NCI-H526 treated with DMSO at 0.1 percent for 48 hours (cell line): ENCODE measurements around the gene NUCB1.
"Not testable (repeated sequence)": the region's sequence is repeated elsewhere in the genome, so short reads cannot be mapped to it uniquely, and the experiment has no call there.

Source experiments
- DNase-seq: peaks from one replicate; lab custom pipeline; 2025; lab: John Stamatoyannopoulos, UW

Gene NUCB1

DNA sequence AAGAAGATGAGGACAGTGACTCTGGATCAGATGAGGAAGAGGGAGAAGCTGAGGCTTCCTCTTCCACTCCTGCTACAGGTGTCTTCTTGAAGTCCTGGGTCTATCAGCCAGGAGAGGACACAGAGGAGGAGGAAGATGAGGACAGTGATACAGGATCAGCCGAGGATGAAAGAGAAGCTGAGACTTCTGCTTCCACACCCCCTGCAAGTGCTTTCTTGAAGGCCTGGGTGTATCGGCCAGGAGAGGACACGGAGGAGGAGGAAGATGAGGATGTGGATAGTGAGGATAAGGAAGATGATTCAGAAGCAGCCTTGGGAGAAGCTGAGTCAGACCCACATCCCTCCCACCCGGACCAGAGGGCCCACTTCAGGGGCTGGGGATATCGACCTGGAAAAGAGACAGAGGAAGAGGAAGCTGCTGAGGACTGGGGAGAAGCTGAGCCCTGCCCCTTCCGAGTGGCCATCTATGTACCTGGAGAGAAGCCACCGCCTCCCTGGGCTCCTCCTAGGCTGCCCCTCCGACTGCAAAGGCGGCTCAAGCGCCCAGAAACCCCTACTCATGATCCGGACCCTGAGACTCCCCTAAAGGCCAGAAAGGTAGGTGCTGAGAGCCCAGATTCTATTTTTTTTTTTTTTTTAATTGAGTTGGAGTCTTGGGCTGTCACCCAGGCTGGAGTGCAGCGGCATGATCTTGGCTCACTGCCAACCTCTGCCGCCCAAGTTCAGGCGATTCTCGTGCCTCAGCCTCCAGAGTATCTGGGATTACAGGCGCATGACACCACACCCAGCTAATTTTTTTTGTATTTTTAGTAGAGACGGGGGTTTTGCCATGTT is 25.6 kb upstream of the NUCB1 start:
- no peak for DNase-seq

DNA sequence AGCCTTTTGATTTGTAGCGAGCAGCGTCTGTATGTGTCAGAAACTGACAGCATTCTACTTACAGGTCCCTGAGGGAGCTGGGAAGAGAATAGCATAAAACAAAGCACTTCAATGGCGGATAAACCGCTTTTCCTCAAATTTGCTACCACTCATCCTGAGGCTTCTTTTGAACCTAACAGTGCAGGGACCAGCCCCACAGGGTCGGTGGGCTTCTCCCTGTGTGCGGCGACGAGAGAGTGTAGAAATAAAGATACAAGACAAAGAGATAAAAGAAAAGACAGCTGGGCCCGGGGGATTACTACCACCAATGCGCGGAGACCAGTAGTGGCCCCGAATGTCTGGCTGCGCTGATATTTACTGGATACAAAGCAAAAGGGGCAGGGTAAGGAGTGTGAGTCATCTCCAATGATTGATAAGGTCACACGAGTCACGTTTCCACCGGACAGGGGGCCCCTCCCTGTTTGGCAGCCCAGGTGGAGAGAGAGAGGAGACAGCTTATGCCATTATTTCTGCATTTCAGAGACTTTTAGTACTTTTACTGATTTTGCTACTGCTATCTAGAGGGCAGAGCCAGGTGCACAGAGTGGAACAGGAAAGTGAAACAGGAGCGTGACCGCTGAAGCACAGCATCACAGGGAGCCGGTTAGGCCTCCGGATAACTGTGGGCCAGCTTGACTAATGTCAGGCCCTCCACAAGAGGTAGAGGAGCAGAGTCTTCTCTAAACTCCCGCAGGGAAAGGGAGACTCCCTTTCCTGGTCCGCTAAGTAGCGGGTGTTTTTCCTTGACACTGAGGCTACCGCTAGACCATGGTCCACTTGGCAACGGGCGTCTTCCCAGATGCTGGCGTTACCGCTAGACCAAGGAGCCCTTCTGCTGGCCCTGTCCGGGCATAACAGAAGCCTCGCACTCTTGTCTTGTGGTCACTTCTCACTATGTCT is 23.8 kb upstream of the NUCB1 start:
- DNase-seq = not testable (repeated sequence)

DNA sequence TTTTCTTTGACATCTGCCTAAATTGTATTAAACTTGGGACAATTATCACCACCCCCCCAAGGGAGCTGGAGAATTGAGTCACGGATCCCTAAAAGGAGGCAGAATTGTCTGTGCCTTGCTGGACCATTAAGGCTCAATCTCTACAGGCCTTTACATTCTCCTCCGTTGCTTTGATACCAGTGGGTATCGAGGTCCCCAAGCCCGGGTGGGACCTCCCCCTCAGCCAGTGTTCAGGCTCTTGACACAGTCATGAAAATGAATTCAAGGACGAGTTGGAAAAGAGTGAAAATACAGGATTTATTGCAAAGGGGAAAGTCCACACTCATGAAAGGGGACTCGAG is 22.3 kb upstream of the NUCB1 start:
- no peak for DNase-seq

DNA sequence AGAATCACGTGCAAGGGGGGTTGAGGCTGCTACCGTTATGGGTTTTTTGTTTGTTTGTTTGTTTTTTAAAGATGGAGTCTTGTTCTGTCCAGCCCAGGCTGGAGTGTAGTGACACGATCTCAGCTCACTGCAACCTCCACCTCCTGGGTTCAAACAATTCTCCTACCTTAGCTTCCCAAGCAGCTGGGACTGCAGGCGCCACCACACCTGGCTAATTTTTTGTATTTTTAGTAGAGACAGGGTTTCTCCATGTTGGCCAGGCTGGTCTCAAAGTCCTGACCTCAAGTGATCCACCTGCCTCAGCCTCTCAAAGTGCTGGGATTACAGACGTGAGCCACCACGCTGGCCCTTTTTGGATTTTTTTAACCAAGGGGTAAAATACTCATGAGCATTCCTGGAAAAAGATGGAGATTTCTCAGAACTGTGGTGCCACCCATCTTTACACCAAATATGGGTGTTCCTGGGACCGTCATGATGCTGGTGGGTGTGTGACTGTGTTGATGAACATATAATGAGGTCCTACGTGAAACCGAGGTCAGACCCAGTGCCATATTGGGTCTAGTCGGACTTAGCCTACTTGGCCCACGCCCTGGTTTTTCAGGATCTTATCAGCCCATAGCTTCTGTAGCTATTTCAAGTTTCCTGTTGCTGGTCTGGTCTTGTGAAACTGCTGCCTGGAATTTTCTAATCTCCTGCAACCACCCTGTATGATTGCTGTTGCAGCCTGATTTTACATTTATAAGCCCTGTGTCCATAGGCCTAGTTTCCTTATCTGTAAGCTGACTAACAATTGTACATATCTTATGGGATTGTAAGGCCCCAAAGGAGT is 21.7 kb upstream of the NUCB1 start:
- DNase-seq = no peak

DNA sequence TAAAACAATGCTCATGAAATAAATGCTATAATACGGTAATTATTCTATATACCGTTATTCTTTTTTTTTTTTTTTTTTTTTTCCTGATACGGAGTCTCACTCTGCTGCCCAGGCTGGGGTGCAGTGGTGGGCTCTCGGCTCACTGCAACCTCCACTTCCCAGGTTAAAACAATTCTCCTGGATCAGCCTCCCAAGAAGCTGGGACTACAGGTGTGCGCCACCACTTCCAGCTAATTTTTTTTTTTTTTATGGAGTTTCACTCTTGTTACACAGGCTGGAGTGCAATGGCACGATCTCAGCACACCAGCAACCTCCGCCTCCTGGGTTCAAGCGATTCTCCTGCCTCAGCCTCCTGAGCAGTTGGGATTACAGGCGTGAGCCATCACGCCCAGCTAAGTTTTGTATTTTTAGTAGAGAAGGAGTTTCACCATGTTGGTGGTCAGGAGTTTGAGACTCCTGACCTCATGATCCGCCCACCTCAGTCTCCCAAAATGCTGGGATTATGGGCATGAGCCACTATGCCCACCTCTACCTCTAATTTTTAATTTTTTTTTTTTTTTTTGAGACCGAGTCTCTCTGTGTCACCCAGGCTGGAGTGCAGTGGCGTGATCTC is 21.0 kb upstream of the NUCB1 start:
- DNase-seq = no peak

DNA sequence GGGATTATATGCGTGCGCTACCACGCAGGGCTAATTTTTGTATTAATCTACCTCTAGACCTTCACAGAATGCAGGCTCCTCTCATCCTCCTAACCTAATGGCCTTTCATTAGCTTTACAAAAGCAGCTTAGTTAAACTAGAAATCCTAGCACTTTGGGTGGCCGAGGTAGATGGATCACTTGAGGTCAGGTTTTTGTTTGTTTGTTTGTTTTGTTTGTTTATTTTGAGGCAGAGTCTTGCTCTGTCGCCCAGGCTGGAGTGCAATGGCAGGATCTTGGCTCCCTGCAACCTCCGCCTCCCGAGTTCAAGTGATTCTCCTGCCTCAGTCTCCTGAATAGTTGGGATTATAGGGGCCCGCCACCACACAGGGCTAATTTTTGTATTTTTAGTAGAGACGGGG is 20.4 kb upstream of the NUCB1 start:
- not testable (repeated sequence) for DNase-seq

DNA sequence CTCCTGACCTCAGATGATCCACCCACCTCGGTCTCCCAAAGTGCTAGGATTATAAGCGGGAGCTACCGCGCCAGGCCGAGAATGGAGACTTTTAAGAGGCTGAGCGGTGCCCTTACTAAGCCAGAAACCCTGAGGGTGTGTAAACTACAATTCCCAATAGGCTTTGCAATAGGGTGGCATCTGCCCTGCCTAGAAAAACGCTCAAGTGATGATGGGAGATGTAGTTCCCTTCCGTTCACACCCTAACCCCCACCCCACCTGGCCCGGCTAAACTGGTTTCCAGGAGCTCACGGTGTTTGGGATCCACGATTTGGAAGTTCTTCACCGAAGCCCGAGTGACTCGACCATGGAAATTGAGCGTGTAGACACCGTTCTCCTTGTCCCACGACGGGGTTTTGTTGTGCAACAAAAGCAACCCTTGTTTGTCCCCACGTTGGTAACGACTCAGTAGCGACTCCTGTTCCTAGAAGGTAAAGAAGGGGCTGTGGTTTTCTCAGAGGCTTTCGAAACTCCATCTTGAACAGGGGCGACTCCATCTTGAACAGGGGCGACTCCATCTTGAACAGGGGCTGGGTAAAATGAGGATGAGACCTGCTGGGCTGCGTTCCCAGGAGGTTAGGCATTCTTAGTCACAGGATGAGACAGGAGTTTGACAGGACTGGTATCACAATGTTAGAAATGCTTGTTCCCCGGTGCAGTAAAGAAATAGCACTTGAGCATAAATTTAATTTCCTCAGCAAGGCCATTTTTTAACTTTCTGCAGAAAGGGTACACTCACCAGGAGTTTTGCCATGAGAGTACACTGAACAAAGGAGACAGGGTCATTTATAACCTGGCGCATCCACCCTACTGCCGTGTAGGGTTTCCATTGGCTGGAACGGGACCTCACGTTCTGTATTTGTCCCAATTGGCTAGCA is 18.1 kb upstream of the NUCB1 start:
- DNase-seq = no peak

DNA sequence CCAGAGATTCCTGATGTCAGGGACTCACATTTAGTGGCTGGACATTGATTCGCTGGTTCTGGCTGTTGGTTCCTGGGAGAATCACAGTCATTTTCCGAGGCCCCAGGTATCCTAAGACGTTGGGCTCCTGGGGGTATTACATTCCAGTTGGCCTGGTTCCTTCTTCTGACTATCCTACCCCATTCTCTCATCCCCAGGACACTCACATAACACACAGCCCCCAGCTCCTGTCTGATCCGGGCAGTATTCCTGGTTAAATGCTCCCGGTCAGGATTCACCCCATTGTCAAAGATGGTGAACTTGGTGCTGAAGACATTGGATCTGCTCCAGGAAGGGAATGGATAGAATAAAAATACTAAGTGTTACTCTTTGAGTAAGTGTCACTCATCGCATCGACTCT is 16.4 kb upstream of the NUCB1 start:
- no peak for DNase-seq

DNA sequence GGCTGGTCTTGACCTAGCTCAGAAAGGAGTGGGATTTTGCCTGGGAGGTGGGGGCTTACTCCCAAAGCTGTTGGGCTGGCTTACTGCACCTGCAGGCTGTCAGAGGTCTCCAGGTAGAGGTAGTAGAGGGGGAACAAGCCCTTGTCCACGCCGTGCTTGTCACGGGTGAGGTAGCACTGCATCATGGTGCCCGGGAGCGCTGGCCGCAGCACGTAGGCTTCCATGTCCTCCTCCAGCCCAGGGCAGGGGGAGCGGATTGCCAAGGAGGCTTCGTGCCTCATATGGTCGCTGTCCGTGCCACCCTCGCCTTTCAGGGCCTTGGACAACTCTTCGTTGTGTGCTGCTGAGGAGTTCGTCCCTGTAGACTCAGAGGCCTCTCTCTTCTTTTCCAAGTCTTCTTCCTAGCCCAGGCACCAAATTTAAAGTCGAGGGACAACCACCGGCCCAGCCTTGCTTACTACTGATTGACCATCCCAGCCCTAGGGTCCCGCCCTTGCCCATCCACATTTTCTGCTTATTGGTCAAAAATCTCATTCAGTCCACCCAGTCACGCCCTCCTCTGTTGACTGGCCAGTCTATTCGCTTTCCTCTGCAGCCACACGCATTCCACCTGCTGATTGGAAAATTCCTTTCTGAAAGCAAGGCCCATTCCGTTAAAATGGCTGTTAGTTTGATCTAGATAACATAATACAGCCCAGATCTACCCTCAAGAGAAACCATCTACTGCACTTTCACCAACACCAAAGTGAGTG is 12.1 kb upstream of the NUCB1 start:
- DNase-seq = no peak

DNA sequence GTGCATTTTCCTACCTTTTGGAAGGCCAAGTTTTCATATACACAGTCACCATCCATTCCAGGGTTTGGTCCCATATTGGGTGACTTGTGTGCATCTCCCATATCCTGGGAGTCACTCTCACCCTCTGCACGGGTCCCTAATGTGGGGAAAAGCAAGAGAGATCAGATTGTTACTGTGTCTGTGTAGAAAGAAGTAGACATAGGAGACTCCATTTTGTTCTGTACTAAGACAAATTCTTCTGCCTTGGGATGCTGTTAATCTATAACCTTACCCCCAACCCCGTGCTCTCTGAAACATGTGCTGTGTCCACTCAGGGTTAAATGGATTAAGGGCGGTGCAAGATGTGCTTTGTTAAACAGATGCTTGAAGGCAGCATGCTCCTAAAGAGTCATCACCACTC is 10.6 kb upstream of the NUCB1 start:
- DNase-seq = not testable (repeated sequence)

DNA sequence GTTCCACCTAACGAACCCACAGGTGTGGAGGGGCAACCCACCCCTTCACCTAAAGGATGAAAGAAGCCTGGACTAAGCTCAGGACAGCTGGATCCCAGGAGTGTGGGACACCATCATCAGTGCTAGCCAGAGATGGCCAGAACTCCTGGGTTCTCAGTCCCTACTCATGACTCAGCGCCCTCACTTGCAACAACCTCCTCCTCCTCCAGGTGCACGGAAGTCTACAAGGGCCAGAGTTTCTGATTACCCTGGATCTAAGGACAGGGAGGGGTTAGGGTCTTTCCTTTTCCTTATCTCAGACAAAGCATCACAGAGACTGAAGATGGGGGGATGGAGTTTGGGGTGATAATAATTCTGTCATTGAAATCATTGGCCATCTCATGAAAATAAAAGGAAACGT is 9.6 kb upstream of the NUCB1 start:
- no peak for DNase-seq

DNA sequence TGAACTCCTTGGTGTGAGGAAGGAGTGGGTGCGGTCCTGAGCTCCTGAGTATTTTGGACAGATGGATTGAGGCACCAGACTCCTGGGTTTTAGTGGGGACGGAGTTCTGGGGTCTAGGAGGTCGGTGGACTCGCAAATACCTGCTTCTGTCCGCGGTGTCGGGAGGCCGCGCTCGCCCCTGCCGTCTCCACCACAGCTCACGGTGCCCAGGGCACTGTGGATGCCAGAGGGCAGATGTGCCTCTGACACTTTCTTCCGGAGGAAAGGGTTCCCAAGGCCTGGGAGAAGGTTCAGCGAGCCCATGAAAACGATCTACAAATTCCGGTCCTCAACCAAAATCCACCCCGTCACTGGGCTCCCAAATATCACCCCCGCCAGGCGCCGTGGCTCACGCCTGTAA is 4.9 kb upstream of the NUCB1 start:
- no peak for DNase-seq

DNA sequence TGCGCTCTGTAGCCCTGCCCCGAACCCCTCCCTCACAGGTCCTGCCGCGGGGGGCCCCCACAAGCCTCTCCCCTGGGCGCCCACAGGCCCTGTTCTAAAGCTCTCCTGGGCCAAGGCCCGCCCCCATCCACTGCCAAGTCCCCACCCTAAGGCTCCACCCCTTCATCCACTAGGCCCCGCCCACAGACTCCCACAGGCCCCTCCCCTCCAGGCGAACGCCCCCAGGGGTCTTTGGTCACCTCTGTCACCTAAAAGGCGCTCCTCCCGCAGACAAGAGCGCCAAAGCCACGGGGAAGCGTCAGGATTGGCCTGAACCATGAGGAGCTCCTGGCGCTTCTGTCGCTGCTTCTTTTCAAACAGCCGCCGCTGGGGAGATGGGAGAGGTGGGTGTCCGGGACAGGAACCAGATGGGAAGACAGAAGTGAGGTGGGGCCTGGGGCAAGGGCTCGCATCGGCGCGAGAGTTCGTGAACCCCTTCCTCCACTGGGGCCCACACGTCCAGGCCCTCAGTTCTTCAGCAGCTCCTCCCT is 3.9 kb upstream of the NUCB1 start:
- no peak for DNase-seq

DNA sequence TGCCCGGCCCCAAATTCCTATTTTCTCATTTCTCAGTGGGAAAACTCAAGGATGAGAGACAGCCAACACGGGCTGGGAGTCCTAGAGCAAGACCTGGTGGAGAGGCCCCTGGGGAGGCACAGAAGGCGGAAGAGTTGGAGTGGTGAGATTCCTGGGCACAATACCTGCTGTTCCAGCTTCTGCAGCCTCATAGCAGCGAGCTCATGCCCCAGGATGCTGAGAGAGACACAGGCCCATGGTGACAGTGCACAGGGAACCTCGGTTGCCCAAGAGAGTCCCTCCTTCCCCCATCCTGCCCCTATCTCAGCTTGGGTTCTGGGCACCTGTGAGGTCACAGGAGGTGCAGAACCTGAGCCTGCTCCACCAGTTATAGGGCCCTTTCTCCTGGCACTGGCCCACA is 2.9 kb upstream of the NUCB1 start:
- DNase-seq = no peak

DNA sequence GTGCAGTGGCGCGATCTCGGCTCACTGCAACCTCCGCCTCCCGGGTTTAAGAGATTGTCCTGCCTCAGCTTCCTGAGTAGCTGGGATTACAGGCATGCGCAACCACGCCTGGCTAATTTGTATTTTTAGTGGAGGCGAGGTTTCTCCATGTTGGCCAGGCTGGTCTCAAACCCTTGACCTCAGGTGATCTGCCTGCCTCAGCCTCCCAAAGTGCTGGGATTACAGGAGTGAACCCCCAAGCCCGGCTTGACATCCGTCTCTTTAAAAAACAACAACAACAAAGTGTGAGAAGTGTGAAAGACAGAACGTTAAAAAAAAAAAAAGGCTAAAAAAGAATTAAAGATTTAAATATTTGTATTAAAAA is 744 bp upstream of the NUCB1 start:
- DNase-seq = not testable (repeated sequence)

DNA sequence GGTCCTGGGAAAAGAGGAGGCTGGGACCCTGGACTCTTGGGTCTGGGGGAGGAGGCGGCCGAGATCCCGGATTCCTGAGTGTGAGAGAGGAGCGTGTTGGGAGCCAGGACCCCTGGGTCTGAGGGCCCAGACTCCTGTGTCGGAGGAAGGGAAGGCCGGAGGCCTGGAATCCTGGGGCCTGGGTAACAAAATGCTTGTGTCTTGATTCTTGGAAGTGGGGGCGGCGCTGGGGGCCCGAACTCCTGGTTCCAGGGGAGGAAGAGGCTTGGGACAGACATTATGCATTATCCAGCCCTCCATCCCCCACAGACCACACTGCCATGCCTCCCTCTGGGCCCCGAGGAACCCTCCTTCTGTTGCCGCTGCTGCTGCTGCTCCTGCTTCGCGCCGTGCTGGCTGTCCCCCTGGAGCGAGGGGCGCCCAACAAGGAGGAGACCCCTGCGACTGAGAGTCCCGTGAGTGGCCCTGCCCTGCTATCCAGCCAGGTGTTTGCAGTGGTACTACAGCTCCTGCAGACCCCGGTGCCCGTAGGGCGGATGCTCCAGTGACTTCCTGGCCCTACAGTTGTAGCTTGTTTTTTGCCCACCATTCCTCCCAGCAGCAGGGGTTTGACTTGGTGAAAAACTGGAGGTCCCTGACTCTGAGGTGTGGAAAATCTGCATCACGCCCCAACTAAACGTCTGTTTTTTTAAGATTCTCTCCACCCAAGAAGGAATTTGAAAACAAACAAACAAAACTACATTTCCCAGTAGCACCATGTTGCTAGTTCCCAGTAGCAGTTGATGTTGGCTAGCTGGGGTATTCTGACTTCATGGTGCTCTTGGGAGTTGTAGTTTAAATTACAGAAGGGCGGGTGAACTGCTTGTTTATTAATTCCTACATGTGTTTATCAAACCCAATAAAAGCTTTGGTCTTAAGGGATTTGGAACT is 630 bp downstream of the NUCB1 start:
- DNase-seq = no peak

DNA sequence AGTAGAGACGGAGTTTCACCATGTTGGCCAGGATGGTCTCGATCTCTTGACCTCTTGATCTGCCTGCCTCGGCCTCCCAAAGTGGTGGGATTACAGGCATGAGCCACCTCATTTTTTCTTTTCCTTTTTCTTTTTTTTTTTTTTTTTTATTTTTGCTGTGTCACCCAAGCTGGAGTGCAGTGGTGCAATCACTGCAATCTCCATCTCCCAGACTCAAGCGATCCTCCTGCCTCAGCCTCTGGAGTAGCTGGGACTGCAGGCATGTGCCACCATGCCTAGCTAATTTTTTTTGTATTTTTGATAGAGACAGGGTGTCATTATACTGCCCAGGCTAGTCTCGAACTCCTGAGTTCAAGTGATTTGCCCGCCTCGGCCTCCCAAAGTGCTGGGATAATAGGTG is 2.2 kb downstream of the NUCB1 start:
- DNase-seq = not testable (repeated sequence)

DNA sequence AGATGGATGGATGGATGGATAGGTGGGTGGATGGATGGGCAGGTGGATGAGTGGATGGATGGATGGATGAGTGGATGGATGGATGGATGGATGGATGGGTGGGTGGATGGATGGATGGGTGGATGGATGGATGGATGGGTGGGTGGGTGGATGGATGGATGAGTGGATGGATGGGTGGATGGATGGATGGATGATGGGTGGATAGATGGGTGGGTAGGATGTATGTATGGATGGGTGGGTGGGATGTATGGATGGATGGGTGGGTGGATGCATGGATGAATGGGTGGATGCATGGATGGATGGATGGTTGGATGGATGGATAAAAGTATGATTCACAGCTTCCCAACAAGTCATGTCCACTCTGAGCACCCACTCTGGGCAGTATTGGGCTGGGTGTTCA is 3.7 kb downstream of the NUCB1 start:
- not testable (repeated sequence) for DNase-seq

DNA sequence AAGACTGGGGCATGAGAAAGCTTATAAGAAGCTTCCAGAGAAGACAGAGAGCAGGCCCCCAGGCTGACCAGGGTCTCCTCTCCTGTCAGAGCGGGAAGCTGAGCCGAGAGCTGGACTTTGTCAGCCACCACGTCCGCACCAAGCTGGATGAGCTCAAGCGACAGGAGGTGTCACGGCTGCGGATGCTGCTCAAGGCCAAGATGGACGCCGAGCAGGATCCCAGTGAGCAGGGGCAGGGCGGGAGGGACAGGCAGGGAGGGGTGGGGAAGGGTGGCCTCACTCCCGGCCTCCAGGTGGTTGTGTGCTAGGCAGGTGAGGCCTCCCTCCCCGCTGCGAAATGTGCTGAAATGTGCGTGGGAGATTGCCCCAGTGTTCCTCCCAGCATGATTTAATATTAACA is 5.6 kb downstream of the NUCB1 start:
- DNase-seq = no peak
